ENCODE results near the gene ACACB. TPM values are rescaled to one million over a fixed set of nuclear protein-coding genes. Genes with fewer than 3 reads are reported as not detected.
"Not testable (repeated sequence)": the region's sequence is repeated elsewhere in the genome, so short reads cannot be mapped to it uniquely, and the experiment has no call there.

Gene ACACB
- total RNA-seq, 4 donors from 2014 or later, result 56.0 to 179 (median 152) TPM

GRCh38 chr12:109169262-109169661 lies 52.9 kb downstream of the ACACB start:
- no peak overlapping the region for H3K4me3 ChIP-seq
- peak overlapping the region in 1 of 4 donors; percentile 3 for H3K27ac ChIP-seq
- no peaks in the 10 kb centered on the region for H3K9me3 ChIP-seq
- no peak for TF ChIP-seq CTCF (IDR thresholded peaks at IDR 0.05)
- H3K4me1 ChIP-seq, result no peaks in the 10 kb centered on the region
- peaks cover 0 to 69% (median 0%) of the 10 kb centered on the region in 3 donors for H3K36me3 ChIP-seq
- no peaks in the 10 kb centered on the region for H3K27me3 ChIP-seq
- no peak for DNase-seq

GRCh38 chr12:109169686-109170085 lies 53.3 kb downstream of the ACACB start:
- Histone ChIP-seq H3K4me1 (no peaks in the 10 kb centered on the region), H3K9me3 (no peaks in the 10 kb centered on the region), H3K4me3 (no peak overlapping the region), H3K36me3 (peaks cover 0 to 73% (median 0%) of the 10 kb centered on the region in 3 donors), H3K27ac (peak overlapping the region in 1 of 4 donors; percentile 3), H3K27me3 (no peaks in the 10 kb centered on the region)
- DNase-seq, result no peak
- TF ChIP-seq POLR2A (IDR thresholded peaks at IDR 0.05), result no peak
- no peak for TF ChIP-seq CTCF (IDR thresholded peaks at IDR 0.05)

- peak overlapping the region in 1 of 4 donors; percentile 3 for H3K27ac ChIP-seq
- peaks cover 0 to 75% (median 0%) of the 10 kb centered on the region in 3 donors for H3K36me3 ChIP-seq
- no peak for DNase-seq
- no peaks in the 10 kb centered on the region for H3K9me3 ChIP-seq
- H3K27me3 ChIP-seq, result no peaks in the 10 kb centered on the region
- no peak overlapping the region for H3K4me3 ChIP-seq
- H3K4me1 ChIP-seq, result no peaks in the 10 kb centered on the region
- TF ChIP-seq CTCF (IDR thresholded peaks at IDR 0.05), result no peak
- no peak for TF ChIP-seq POLR2A (IDR thresholded peaks at IDR 0.05)
Observed at GRCh38 chr12:109170324-109170723, 53.9 kb downstream of the ACACB start.

- not testable (repeated sequence) for DNase-seq, H3K9me3 ChIP-seq, H3K27me3 ChIP-seq, H3K4me1 ChIP-seq, H3K4me3 ChIP-seq, H3K27ac ChIP-seq
- H3K36me3 ChIP-seq, result peaks cover 0 to 78% (median 0%) of the 10 kb centered on the region in 3 donors
Observed at GRCh38 chr12:109172787-109173186, 56.4 kb downstream of the ACACB start.

GRCh38 chr12:109173443-109174240 lies 57.3 kb downstream of the ACACB start:
- Histone ChIP-seq H3K27me3 (no peaks in the 10 kb centered on the region), H3K9me3 (no peaks in the 10 kb centered on the region), H3K4me1 (no peaks in the 10 kb centered on the region), H3K27ac (no peak overlapping the region), H3K36me3 (peaks cover 0 to 75% (median 0%) of the 10 kb centered on the region in 3 donors), H3K4me3 (no peak overlapping the region)
- no peak for DNase-seq
- TF ChIP-seq POLR2A (IDR thresholded peaks at IDR 0.05) (no peak), CTCF (IDR thresholded peaks at IDR 0.05) (no peak)

GRCh38 chr12:109174468-109174867 lies 58.1 kb downstream of the ACACB start:
- Histone ChIP-seq H3K9me3 (no peaks in the 10 kb centered on the region), H3K27ac (no peak overlapping the region), H3K4me3 (no peak overlapping the region), H3K36me3 (peaks cover 0 to 77% (median 0%) of the 10 kb centered on the region in 3 donors), H3K4me1 (no peaks in the 10 kb centered on the region), H3K27me3 (no peaks in the 10 kb centered on the region)
- no peak for DNase-seq
- TF ChIP-seq CTCF (IDR thresholded peaks at IDR 0.05), result no peak
- no peak for TF ChIP-seq POLR2A (IDR thresholded peaks at IDR 0.05)

Measured in Peyer's patch (tissue), 4 donors.